ENCODE measurements around the gene RPL27A.

DNA sequence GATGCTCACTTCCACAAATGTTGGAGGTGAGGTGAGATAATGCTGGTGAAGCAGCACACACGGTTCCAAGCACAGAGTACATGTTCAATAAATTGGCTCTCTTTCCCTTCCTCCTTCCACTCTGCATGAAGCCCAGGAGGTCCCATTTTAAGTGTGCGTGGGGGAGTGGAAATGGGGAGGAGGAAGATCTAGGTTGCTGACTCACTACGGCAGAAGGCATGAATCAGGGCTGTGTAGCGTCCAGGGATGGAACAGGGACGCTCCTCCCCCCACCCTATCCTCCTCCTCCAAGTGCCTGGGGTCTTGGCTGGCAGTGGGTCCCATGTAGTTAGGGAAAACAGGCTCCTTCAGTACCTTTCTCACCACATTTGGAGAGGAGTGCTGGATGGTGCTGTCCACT is 44.3 kb upstream of the RPL27A start:
- TF ChIP-seq POLR2AphosphoS5 (IDR thresholded peaks at IDR 0.05; ENCODE audit: borderline replicate concordance, low read depth, low read length) (no peak), EZH2 (IDR thresholded peaks at IDR 0.05) (no peak), FOXP2 (optimal IDR thresholded peaks at IDR 0.05; ENCODE audit: control extremely low read depth, extremely low read length, insufficient read depth) (no peak)
